Measurements from ENCODE around the gene PSG1. TPM values are rescaled to one million over a fixed set of nuclear protein-coding genes. Genes with fewer than 3 reads are reported as not detected.
"Not testable (repeated sequence)": the region's sequence is repeated elsewhere in the genome, so short reads cannot be mapped to it uniquely, and the experiment has no call there.

Gene PSG1
- total and polyA plus RNA-seq, 2 experiments from 2014 or later = not detected

DNA sequence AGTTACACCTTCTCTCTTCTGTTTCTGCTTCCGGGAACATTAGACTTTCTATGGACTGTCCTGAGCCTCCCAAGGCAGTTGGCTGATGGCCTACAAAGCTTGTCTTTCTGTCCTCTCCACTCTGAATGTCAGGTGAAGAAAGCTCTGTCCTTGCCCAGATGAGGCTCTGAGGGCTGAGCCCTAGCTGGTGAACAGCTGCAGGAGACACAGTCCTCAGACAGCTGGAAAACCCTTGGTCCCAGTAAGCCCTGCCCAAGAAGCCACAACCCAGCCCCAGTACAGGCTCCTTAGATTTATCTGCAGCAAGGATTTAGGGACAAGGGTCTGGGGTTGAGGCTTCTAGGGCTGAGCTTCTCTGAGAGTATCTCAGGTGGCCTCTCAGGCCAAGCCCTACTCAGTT is 26.3 kb downstream of the PSG1 start:
- H4K20me1 ChIP-seq (replicated peaks; ENCODE audit: insufficient read depth); H2AFZ ChIP-seq; H3K4me1 ChIP-seq (ENCODE audit: insufficient read depth); DNase-seq (ENCODE audit: low spot score); H3K9me2 ChIP-seq (ENCODE audit: insufficient read depth); H3K4me3 ChIP-seq; H3K27ac Mint-ChIP-seq; H3K4me1 Mint-ChIP-seq; H3K27ac ChIP-seq (ENCODE audit: low read depth); ATAC-seq; H3K36me3 ChIP-seq (ENCODE audit: insufficient read depth); H3K4me2 ChIP-seq; H3F3A ChIP-seq (replicated peaks; ENCODE audit: low read depth); H3K27me3 ChIP-seq (ENCODE audit: insufficient read depth); H3K4me3 Mint-ChIP-seq; H3K79me2 ChIP-seq (replicated peaks; ENCODE audit: insufficient read depth): not testable (repeated sequence)
- peaks cover 100% of the 10 kb centered on the region for H3K9me3 Mint-ChIP-seq
- peaks cover 43% of the 10 kb centered on the region for H3K36me3 Mint-ChIP-seq (ENCODE audit: low read depth)
- H3K27me3 Mint-ChIP-seq (ENCODE audit: insufficient read depth, low read depth, poor library complexity) = peaks cover 19% of the 10 kb centered on the region

DNA sequence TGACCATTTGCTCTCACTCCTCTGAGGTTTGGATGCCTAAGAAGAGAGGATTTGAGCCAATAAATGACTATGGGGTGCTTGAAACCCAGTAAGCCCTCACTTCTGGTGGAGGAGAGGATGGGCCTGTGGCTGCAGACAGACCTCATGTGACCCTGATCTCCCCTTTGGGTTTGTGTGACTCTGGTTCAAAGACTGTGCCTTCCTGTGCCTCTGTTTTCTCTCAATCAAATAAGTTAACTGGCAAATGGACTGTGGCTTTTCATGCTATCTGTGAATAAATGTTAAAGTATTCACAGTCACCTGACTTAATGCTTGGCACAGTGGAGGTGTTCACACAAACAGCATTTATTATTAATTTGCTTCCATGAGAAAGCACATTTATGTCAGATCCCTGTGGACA is 26.7 kb downstream of the PSG1 start:
- H3K4me1 ChIP-seq (ENCODE audit: insufficient read depth); H3K4me1 Mint-ChIP-seq; H3K27ac ChIP-seq (ENCODE audit: low read depth); H3K4me3 ChIP-seq; H3K79me2 ChIP-seq (replicated peaks; ENCODE audit: insufficient read depth); H3K9me2 ChIP-seq (ENCODE audit: insufficient read depth); DNase-seq (ENCODE audit: low spot score); H4K20me1 ChIP-seq (replicated peaks; ENCODE audit: insufficient read depth); H3K36me3 ChIP-seq (ENCODE audit: insufficient read depth); H3K4me2 ChIP-seq; ATAC-seq; H3K4me3 Mint-ChIP-seq; H3K27ac Mint-ChIP-seq; H2AFZ ChIP-seq; H3K27me3 ChIP-seq (ENCODE audit: insufficient read depth); H3F3A ChIP-seq (replicated peaks; ENCODE audit: low read depth): not testable (repeated sequence)
- H3K36me3 Mint-ChIP-seq (ENCODE audit: low read depth) = peaks cover 39% of the 10 kb centered on the region
- peaks cover 100% of the 10 kb centered on the region for H3K9me3 Mint-ChIP-seq
- peaks cover 17% of the 10 kb centered on the region for H3K27me3 Mint-ChIP-seq (ENCODE audit: insufficient read depth, low read depth, poor library complexity)

DNA sequence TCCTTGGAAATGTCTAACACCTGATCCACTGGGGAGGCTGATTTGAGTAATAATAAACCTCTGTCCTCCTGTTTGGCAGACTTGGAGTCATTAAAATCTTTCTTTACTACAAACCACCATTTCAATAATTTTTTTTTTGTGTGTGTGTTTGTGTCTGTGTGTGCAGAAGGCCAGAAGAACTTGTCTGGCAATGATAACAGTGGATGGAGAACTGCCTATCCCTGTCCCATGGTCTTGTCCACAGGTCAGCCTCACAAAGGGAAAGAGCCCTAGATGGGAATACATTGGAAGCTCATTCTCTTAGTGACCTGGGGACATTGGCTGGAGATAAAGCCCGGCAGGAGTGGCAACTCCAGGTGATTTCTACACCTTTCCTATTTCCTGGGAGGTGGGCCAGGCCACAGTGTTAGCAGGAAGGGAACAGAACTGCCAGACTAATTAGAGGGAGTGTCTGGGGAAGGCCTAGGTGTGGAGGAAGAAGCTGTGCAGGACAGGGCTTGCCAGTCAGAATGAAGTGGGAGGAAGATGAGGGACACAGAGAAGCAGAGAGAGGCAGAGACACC is 27.7 kb downstream of the PSG1 start:
- ATAC-seq; H3K4me1 Mint-ChIP-seq; H3K4me1 ChIP-seq (ENCODE audit: insufficient read depth); H4K20me1 ChIP-seq (replicated peaks; ENCODE audit: insufficient read depth); H3K36me3 ChIP-seq (ENCODE audit: insufficient read depth); H3K9me2 ChIP-seq (ENCODE audit: insufficient read depth); H3K4me2 ChIP-seq; H3K27ac Mint-ChIP-seq; DNase-seq (ENCODE audit: low spot score); H3K27me3 ChIP-seq (ENCODE audit: insufficient read depth); H3F3A ChIP-seq (replicated peaks; ENCODE audit: low read depth); H3K4me3 Mint-ChIP-seq; H3K27ac ChIP-seq (ENCODE audit: low read depth); H3K79me2 ChIP-seq (replicated peaks; ENCODE audit: insufficient read depth); H2AFZ ChIP-seq; H3K4me3 ChIP-seq: not testable (repeated sequence)
- peaks cover 100% of the 10 kb centered on the region for H3K9me3 Mint-ChIP-seq
- H3K27me3 Mint-ChIP-seq (ENCODE audit: insufficient read depth, low read depth, poor library complexity) = peaks cover 19% of the 10 kb centered on the region
- H3K36me3 Mint-ChIP-seq (ENCODE audit: low read depth) = peaks cover 36% of the 10 kb centered on the region

DNA sequence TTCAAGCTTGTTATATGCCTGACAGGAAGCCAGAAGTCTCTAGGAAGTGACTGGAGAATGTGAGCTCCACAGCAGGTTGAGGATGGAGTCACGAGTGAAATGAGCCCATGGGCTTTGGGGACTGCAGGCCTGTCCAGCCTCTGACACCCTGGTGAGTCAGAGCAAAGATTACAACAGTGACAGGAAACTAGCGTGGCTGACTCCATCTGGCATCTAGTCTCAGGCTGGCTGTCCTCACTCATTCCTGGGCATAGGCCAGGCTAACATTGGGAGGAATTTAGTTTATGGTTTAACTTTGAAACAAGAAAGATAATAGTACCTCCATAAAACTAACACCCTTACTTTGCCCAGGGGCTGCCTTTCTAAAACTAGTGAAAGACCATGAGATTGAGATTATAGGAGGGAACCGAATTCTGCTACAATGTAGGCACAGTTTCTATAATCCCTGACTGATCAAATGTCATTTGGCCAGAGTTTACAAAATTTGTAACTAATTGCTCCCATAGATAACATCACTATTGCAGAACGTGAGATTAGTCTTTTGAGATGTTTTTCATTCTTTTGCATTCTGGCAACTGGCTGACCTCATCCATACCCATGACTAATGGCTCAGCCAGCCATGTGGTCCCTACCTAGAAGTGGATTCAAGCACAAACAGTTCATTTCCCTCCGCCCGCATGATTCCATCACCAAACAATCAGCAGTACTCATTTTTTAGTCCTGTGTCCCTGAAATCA is 28.4 kb downstream of the PSG1 start:
- H3K4me2 ChIP-seq = no peak overlapping the region
- ATAC-seq = no peak
- TF ChIP-seq, protein P1, sequence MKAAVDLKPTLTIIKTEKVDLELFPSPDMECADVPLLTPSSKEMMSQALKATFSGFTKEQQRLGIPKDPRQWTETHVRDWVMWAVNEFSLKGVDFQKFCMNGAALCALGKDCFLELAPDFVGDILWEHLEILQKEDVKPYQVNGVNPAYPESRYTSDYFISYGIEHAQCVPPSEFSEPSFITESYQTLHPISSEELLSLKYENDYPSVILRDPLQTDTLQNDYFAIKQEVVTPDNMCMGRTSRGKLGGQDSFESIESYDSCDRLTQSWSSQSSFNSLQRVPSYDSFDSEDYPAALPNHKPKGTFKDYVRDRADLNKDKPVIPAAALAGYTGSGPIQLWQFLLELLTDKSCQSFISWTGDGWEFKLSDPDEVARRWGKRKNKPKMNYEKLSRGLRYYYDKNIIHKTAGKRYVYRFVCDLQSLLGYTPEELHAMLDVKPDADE (IDR thresholded peaks at IDR 0.05) = no peak
- TF ChIP-seq NANOG (IDR thresholded peaks at IDR 0.05; ENCODE audit: borderline replicate concordance) (no peak), EZH2 (IDR thresholded peaks at IDR 0.05; ENCODE audit: low read depth, unreplicated experiment) (no peak), EZH2phosphoT487 (IDR thresholded peaks at IDR 0.05; ENCODE audit: unreplicated experiment) (no peak)
- TF ChIP-seq, protein P2, sequence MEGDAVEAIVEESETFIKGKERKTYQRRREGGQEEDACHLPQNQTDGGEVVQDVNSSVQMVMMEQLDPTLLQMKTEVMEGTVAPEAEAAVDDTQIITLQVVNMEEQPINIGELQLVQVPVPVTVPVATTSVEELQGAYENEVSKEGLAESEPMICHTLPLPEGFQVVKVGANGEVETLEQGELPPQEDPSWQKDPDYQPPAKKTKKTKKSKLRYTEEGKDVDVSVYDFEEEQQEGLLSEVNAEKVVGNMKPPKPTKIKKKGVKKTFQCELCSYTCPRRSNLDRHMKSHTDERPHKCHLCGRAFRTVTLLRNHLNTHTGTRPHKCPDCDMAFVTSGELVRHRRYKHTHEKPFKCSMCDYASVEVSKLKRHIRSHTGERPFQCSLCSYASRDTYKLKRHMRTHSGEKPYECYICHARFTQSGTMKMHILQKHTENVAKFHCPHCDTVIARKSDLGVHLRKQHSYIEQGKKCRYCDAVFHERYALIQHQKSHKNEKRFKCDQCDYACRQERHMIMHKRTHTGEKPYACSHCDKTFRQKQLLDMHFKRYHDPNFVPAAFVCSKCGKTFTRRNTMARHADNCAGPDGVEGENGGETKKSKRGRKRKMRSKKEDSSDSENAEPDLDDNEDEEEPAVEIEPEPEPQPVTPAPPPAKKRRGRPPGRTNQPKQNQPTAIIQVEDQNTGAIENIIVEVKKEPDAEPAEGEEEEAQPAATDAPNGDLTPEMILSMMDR (conservative IDR thresholded peaks at IDR 0.05; ENCODE audit: low read depth in 2 of 2) = no peak

More for the DNA sequence above, 28.4 kb downstream of the PSG1 start:
- no peak overlapping the region for H3K4me3 ChIP-seq
- H3K79me2 ChIP-seq (replicated peaks; ENCODE audit: insufficient read depth) = no peaks in the 10 kb centered on the region
- H3K4me1 ChIP-seq (ENCODE audit: insufficient read depth) = no peaks in the 10 kb centered on the region
- no peak overlapping the region for H2AFZ ChIP-seq
- Mint-ChIP-seq H3K36me3 (ENCODE audit: low read depth) (peaks cover 31% of the 10 kb centered on the region), H3K27me3 (ENCODE audit: insufficient read depth, low read depth, poor library complexity) (peaks cover 17% of the 10 kb centered on the region), H3K27ac (no peak overlapping the region), H3K4me3 (no peak overlapping the region), H3K9me3 (peaks cover 100% of the 10 kb centered on the region), H3K4me1 (no peaks in the 10 kb centered on the region)
- no peaks in the 10 kb centered on the region for H4K20me1 ChIP-seq (replicated peaks; ENCODE audit: insufficient read depth)
- 0 out of 2 replicates have a peak, but pooled peaks cover 5% of the 10 kb centered on the region for H3K9me2 ChIP-seq (ENCODE audit: insufficient read depth)
- no peaks in the 10 kb centered on the region for H3K27me3 ChIP-seq (ENCODE audit: insufficient read depth)
- H3K36me3 ChIP-seq (ENCODE audit: insufficient read depth) = no peaks in the 10 kb centered on the region
- no peak overlapping the region for H3K27ac ChIP-seq (ENCODE audit: low read depth)
- DNase-seq (ENCODE audit: low spot score) = no peak
- H3F3A ChIP-seq (replicated peaks; ENCODE audit: low read depth) = no peaks in the 10 kb centered on the region
